HCT116 (cell line): Measurements from ENCODE around the gene ZSWIM3. TPM values are rescaled to one million over a fixed set of nuclear protein-coding genes. Genes with fewer than 3 reads are reported as not detected.

Experiments
- ATAC-seq: fragments of 200-7000 bp; cut with Tn5 transposase; 2 replicates; pipeline ENCODE4 v1.9.1; 2020; ENCODE audit warnings: mild to moderate bottlenecking, moderate library complexity
- BruUV-seq: library from RNA; stranded (reverse); fragments of 400-500 nt; replicated peaks from 2 replicates; lab custom pipeline; 2021; lab: Mats Ljungman, UMichigan
- CTCF ChIA-PET: fragments of 300-600 bp; sonication (Branson Sonifier 250); formaldehyde crosslinking; loops from one replicate; lab custom pipeline; 2021; ENCODE audit warnings: antibody characterized with exemption; lab: Charles Lee
- POLR2A ChIA-PET: fragments of 300-600, 350-600 bp; sonication (Branson Sonifier 250); formaldehyde crosslinking; loops from one replicate; lab custom pipeline; 2021; ENCODE audit warnings: antibody characterized with exemption; lab: Charles Lee
- RAD21 ChIA-PET, 2 experiments: fragments of 300-600 bp; sonication (Branson Sonifier 250); formaldehyde crosslinking; loops; one replicate each; lab custom pipeline; 2023; ENCODE audit warnings: low total read pairs in 2 of 2; ENCODE audit not compliant: uncharacterized antibody in 2 of 2, unreplicated experiment in 2 of 2, low non-redundant PET in 1 of 2; lab: Charles Lee
- DNase-seq: peaks from one replicate; pipeline ENCODE4 v3.0.0-alpha.2; 2010; ENCODE audit warnings: low read depth, low spot score
- H2AFZ ChIP-seq: fragments of 200-600 bp; shearing (Covaris generic), sonication (generic); 2 replicates; pipeline ENCODE4 v1.6.1; 2017; ENCODE audit warnings: low read depth, mixed run types, mixed read lengths, antibody characterized with exemption, low read length; ENCODE audit not compliant: poor library complexity, severe bottlenecking
- H3K27ac ChIP-seq: 2 replicates; pipeline ENCODE4 v1.5.1; 2012; ENCODE audit warnings: low read depth, low read length
- H3K27me3 ChIP-seq: fragments of 200-600 bp; sonication (generic); 2 replicates; pipeline ENCODE4 v1.6.1; 2016; ENCODE audit warnings: mixed run types, low read length, mixed read lengths; ENCODE audit not compliant: insufficient read depth
- H3K36me3 ChIP-seq, 2 experiments: fragments of 200-500 bp in 1 of 2; fragments of 200-600 bp in 1 of 2; sonication (Bioruptor generic) in 1 of 2; sonication (generic) in 1 of 2; 2 replicates each; pipeline versions ENCODE4 v1.5.1 to v1.6.1; 2014 to 2016; ENCODE audit warnings: low read length in 2 of 2, inconsistent platforms in 1 of 2, mixed read lengths in 1 of 2, mixed run types in 1 of 2; ENCODE audit not compliant: insufficient read depth in 2 of 2, control insufficient read depth in 1 of 2
- H3K4me1 ChIP-seq, 2 experiments: fragments of 200-600 bp in 1 of 2; sonication (generic) in 1 of 2; 2 replicates each; pipeline versions ENCODE4 v1.5.1 to v1.6.1; 2012 to 2017; ENCODE audit warnings: low read length in 2 of 2, inconsistent platforms in 1 of 2, mild to moderate bottlenecking in 1 of 2, mixed read lengths in 1 of 2, mixed run types in 1 of 2, moderate library complexity in 1 of 2; ENCODE audit not compliant: insufficient read depth in 2 of 2, control insufficient read depth in 1 of 2
- H3K4me2 ChIP-seq: fragments of 200-600 bp; sonication (generic); 2 replicates; pipeline ENCODE4 v1.6.1; 2017; ENCODE audit warnings: mixed run types, low read length, mixed read lengths
- H3K4me3 ChIP-seq, 2 experiments: fragments of 200-600 bp in 1 of 2; sonication (generic) in 1 of 2; replicated peaks in 1 of 2; 2 replicates each; pipeline ENCODE4 v1.5.1; 2011 to 2016; ENCODE audit warnings: low read length in 2 of 2, control low read depth in 1 of 2, low read depth in 1 of 2, mild to moderate bottlenecking in 1 of 2, mixed read lengths in 1 of 2, mixed run types in 1 of 2
- H3K79me2 ChIP-seq: fragments of 200-600 bp; sonication (generic); 2 replicates; pipeline ENCODE4 v1.6.1; 2017; ENCODE audit warnings: mild to moderate bottlenecking, mixed run types, low read length, moderate library complexity, mixed read lengths; ENCODE audit not compliant: insufficient read depth
- H3K9ac ChIP-seq: fragments of 200-600 bp; sonication (generic); 2 replicates; pipeline ENCODE4 v1.6.1; 2016; ENCODE audit warnings: low read length, mixed read lengths
- H3K9me2 ChIP-seq: fragments of 200-600 bp; sonication (generic), shearing (Covaris generic); 2 replicates; pipeline ENCODE4 v1.6.1; 2017; ENCODE audit warnings: mixed run types, mild to moderate bottlenecking, moderate library complexity; ENCODE audit not compliant: insufficient read depth
- H3K9me3 ChIP-seq, 2 experiments: fragments of 200-500 bp in 1 of 2; fragments of 200-600 bp in 1 of 2; sonication (Bioruptor generic) in 1 of 2; sonication (generic) in 1 of 2; 2 replicates each; pipeline ENCODE4 v1.6.1; 2014 to 2017; ENCODE audit warnings: low read length in 2 of 2, mixed read lengths in 2 of 2, inconsistent platforms in 1 of 2, low read depth in 1 of 2, mild to moderate bottlenecking in 1 of 2, mixed run types in 1 of 2, moderate library complexity in 1 of 2; ENCODE audit not compliant: control insufficient read depth in 1 of 2, insufficient read depth in 1 of 2
- H4K20me1 ChIP-seq: fragments of 200-600 bp; sonication (generic), shearing (Covaris generic); 2 replicates; pipeline ENCODE4 v1.6.1; 2017; ENCODE audit warnings: mixed run types, mild to moderate bottlenecking, moderate library complexity; ENCODE audit not compliant: insufficient read depth
- CBX3 ChIP-seq: IDR thresholded peaks from 2 replicates; pipeline ENCODE4 v1.6.1; 2012; ENCODE audit warnings: low read depth
- EGR1 ChIP-seq: IDR thresholded peaks from 2 replicates; pipeline ENCODE4 v1.6.1; 2012; ENCODE audit warnings: low read depth
- ELF1 ChIP-seq: IDR thresholded peaks from 2 replicates; pipeline ENCODE4 v1.6.1; 2012; ENCODE audit warnings: low read depth, borderline replicate concordance
- JUND ChIP-seq: IDR thresholded peaks from 2 replicates; pipeline ENCODE4 v1.6.1; 2012
- POLR2A ChIP-seq: IDR thresholded peaks from 2 replicates; pipeline ENCODE4 v1.7.0; 2011; ENCODE audit warnings: borderline replicate concordance; ENCODE audit not compliant: insufficient read depth, insufficient read length; ENCODE audit errors: extremely low read depth
- POLR2AphosphoS5 ChIP-seq: IDR thresholded peaks from 2 replicates; pipeline ENCODE4 v1.6.1; 2011; ENCODE audit warnings: mild to moderate bottlenecking, low read depth, low read length, moderate library complexity
- RAD21 ChIP-seq: IDR thresholded peaks from 2 replicates; pipeline ENCODE4 v1.6.1; 2012; ENCODE audit warnings: low read depth, mild to moderate bottlenecking
- REST ChIP-seq: IDR thresholded peaks from 2 replicates; pipeline ENCODE4 v1.6.1; 2012; ENCODE audit warnings: low read depth
- SIN3A ChIP-seq: IDR thresholded peaks from 2 replicates; pipeline ENCODE4 v1.6.1; 2012; ENCODE audit warnings: low read depth
- YY1 ChIP-seq: IDR thresholded peaks from 2 replicates; pipeline ENCODE4 v1.6.1; 2011; ENCODE audit warnings: low read length, low read depth, moderate library complexity, mild to moderate bottlenecking; ENCODE audit not compliant: insufficient replicate concordance; ENCODE audit errors: extremely low read depth
- ZBTB33 ChIP-seq: IDR thresholded peaks from 2 replicates; pipeline ENCODE4 v1.6.1; 2011; ENCODE audit warnings: mild to moderate bottlenecking, low read length, moderate library complexity; ENCODE audit not compliant: insufficient replicate concordance; ENCODE audit errors: extremely low read depth
- ZNF274 ChIP-seq: fragments of 200-500 bp; sonication (Bioruptor generic); IDR thresholded peaks from 2 replicates; pipeline ENCODE4 v1.6.1; 2014; ENCODE audit warnings: mild to moderate bottlenecking, low read depth, low read length, inconsistent platforms
- intact Hi-C: fragments of 100-400 bp; cut with micrococcal nuclease; formaldehyde crosslinking; loops from 2 replicates; pipeline ENCODE4 v1.10.0; 2022
- total RNA-seq: library from RNA; stranded (reverse); gene quantifications from one replicate; pipeline ENCODE4 v1.2.1, GENCODE V29; 2021; ENCODE audit not compliant: unreplicated experiment

ZSWIM3 gene
- total RNA-seq, 1 experiment from 2014 or later = 1.8 TPM

GRCh38 chr20:45821947-45822346 is 35.5 kb upstream of the ZSWIM3 start (continued):
- TF ChIP-seq REST = no peak
- TF ChIP-seq POLR2AphosphoS5 = no peak
- no peak for TF ChIP-seq ELF1
- TF ChIP-seq EGR1 = no peak
- TF ChIP-seq ZBTB33 = no peak
- TF ChIP-seq YY1 = no peak
- TF ChIP-seq POLR2A = no peak
- no peak for TF ChIP-seq ZNF274

- Histone ChIP-seq H3K36me3 (no peaks in the 10 kb centered on the region), H2AFZ (no peak overlapping the region), H3K79me2 (no peaks in the 10 kb centered on the region), H3K9ac (no peak overlapping the region), H3K27ac (no peak overlapping the region), H3K4me3 (no peak overlapping the region), H3K9me3 (no peaks in the 10 kb centered on the region), H3K27me3 (no peaks in the 10 kb centered on the region), H3K9me2 (no peaks in the 10 kb centered on the region), H3K4me1 (peaks cover 9 to 25% of the 10 kb centered on the region in 2 experiments; a peak in 3 of 4 replicates), H3K4me2 (peak overlapping the region; percentile 34; the same call in 1 of the 2 replicates), H4K20me1 (no peaks in the 10 kb centered on the region)
- no peak for DNase-seq
- no peak for TF ChIP-seq SIN3A
- TF ChIP-seq CBX3 = no peak
- no peak for TF ChIP-seq RAD21
- no peak for TF ChIP-seq POLR2AphosphoS5
- no peak for TF ChIP-seq JUND
- intact Hi-C loops = no loop called here
- ChIA-PET CTCF (no interaction called here), POLR2A (no interaction called here), RAD21 (no interaction called here)
- ATAC-seq = peak; percentile 47
- BruUV-seq = no TSS peak
Measured at GRCh38 chr20:45822857-45823256, 34.6 kb upstream of the ZSWIM3 start.
